Colonic mucosa (tissue), 4 donors: ENCODE results near the gene IL17B. TPM values are rescaled to one million over a fixed set of nuclear protein-coding genes. Genes with fewer than 3 reads are reported as not detected.
A peak's percentile ranks its signal among the peaks of the same experiment; 100 is the strongest.

ENCODE experiments used
- DNase-seq: peaks from one replicate; pipeline ENCODE4 v3.0.0-alpha.2; 2020
- H3K27ac ChIP-seq: fragments of 200-600 bp; one replicate; pipeline ENCODE4 v1.8.0; 2021
- H3K27me3 ChIP-seq: fragments of 200-600 bp; one replicate; pipeline ENCODE4 v1.8.0; 2021
- H3K36me3 ChIP-seq: fragments of 200-600 bp; one replicate; pipeline ENCODE4 v1.8.0; 2021
- H3K4me1 ChIP-seq: fragments of 200-600 bp; one replicate; pipeline ENCODE4 v1.8.0; 2021; ENCODE audit warnings: mild to moderate bottlenecking
- H3K4me3 ChIP-seq: fragments of 200-600 bp; one replicate; pipeline ENCODE4 v1.8.0; 2021
- H3K9ac ChIP-seq, 2 donors: one replicate each; pipeline ENCODE4 v1.7.0; 2013; ENCODE audit warnings: control low read depth in 2 of 2, low read depth in 2 of 2, low read length in 2 of 2
- H3K9me3 ChIP-seq: fragments of 200-600 bp; one replicate; pipeline ENCODE4 v1.8.0; 2021
- CTCF ChIP-seq: fragments of 200-600 bp; IDR thresholded peaks from one replicate; pipeline ENCODE4 v1.8.0; 2022; ENCODE audit warnings: antibody characterized with exemption, mild to moderate bottlenecking
- intact Hi-C: fragments of 100-400 bp; cut with DNase I; formaldehyde crosslinking; loops from one replicate; pipeline ENCODE4 v1.14.1; 2022
- total RNA-seq, 2 donors: library from RNA; stranded (reverse); fragmentation: NEBNext Ultra II Directional in 1 of 2; extraction: Animal tissue kit (Norgen Biotek cat#: 25700) in 1 of 2; gene quantifications; one replicate each; pipeline ENCODE4 v1.2.1, GENCODE V29; 2021
- donor health status: healthy.
- donor health status: DM: no; HTN: no; CAD: no.
- donor health status: DM: no; HTN: no; CAD: no.

Gene IL17B
- total RNA-seq, 2 donors from 2014 or later: 0.42 TPM; not detected in 1

DNA sequence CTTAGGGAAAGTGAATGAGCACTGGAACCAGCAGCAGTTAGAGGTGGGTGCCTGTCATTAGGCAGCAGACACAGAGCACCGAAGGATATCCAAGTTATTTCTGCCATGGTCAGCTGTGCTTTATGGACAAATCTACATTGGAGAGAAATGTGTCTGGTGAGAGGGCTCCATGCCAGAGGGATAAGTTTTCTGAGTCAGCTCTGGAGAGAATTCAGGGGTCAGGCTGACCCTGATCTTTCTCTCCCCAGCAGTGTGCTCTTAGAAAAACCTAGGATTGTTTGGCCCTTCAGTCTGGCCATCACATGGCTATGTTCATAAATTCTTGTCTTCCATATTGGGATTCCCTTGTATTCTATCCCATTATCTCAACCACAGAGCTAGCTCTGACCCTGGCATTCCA is 8.9 kb upstream of the IL17B start:
- Histone ChIP-seq H3K4me3 (no peak overlapping the region), H3K9ac (no peak overlapping the region), H3K36me3 (no peaks in the 10 kb centered on the region), H3K4me1 (no peaks in the 10 kb centered on the region), H3K27ac (peak overlapping the region; percentile 65), H3K9me3 (no peaks in the 10 kb centered on the region), H3K27me3 (no peaks in the 10 kb centered on the region)
- no peak for DNase-seq
- no peak for TF ChIP-seq CTCF
- intact Hi-C loops: no loop called here

DNA sequence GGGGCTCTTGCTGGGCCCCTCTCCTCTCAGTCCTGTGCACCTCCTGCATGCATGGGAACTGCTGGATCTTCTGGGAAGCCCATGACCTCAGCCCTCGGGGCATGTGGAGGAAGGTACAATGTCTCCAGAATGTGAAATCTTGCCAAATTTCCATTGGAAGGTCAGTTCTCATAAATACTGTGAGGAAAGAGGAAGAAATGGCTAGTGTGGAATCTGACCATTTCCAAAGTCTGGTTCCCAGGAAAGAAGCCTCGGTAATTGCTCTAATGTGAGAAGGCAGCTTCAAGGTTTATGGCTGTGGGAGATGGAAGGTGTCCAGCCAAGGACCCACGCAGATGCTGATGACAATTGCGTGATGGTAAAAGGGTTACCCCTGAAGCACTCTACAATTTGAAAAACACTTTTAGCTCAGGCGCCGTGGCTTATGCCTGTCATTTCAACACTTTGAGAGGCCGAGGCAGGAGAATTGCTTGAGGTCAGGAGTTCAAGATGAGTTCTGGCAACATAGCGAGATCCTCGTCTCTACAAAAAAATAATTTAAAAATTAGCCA is 8.1 kb upstream of the IL17B start:
- Histone ChIP-seq H3K9me3 (no peaks in the 10 kb centered on the region), H3K4me1 (no peaks in the 10 kb centered on the region), H3K9ac (no peak overlapping the region), H3K27ac (peak overlapping the region; percentile 65), H3K4me3 (no peak overlapping the region), H3K36me3 (no peaks in the 10 kb centered on the region), H3K27me3 (no peaks in the 10 kb centered on the region)
- intact Hi-C loops: no loop called here
- no peak for DNase-seq
- TF ChIP-seq CTCF: no peak

DNA sequence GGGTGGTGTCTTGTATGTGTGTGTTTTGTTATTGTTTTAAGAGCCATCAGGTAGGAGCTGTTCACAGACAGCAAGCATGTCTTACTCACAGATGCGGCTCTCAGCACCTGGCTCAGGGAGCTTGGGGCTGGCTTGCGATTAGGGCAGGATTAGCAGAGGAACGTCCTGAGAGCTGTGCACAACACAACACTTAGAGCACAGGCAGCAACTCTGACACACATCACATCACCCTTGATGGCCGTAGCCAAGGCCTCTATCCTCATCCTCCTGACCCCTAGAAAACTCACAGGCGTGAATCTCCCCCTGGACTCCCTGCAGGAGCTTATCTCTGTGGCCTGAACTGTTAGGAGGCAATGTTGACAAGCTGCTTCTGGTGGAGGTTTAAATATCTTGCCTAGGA is 7.1 kb upstream of the IL17B start:
- Histone ChIP-seq H3K27me3 (no peaks in the 10 kb centered on the region), H3K4me3 (no peak overlapping the region), H3K9ac (no peak overlapping the region), H3K36me3 (no peaks in the 10 kb centered on the region), H3K27ac (peak overlapping the region; percentile 65), H3K9me3 (no peaks in the 10 kb centered on the region), H3K4me1 (no peaks in the 10 kb centered on the region)
- intact Hi-C loops: no loop called here
- DNase-seq: no peak
- TF ChIP-seq CTCF: no peak

DNA sequence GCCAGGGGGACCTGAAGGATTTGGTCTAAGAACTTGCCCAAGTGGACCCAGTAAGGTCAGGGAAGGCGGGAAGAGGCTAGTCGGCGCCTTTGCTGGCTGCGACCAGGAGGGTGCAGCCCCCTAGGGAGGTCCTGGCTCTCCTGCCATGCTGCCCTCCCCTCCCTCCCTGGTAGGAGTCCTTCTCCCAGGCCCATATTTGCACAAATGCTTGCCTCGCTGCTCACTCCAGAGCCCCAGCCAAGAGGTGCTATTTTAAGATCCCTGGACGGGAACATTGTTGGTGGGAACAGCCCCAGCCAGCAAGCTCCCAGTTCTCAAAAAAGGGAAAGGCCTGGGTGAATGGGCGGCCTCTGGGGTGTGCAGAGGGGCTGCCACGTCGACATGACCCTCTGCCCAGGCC is 4.3 kb upstream of the IL17B start:
- no peak overlapping the region for H3K4me3 ChIP-seq
- intact Hi-C loops: loop anchor here (2.0 to 5.0 kb wide), 3 partner anchors 47 to 234 kb away; no protein-coding TSS in a partner anchor
- H3K9ac ChIP-seq: peak overlapping the region in 1 of 2 donors; percentile 56

GRCh38 chr5:149382517-149383220 is 3.6 kb upstream of the IL17B start:
- no peak for DNase-seq
- Histone ChIP-seq H3K36me3 (no peaks in the 10 kb centered on the region), H3K9ac (peak overlapping the region; percentile 36 to 56), H3K9me3 (no peaks in the 10 kb centered on the region), H3K27me3 (no peaks in the 10 kb centered on the region), H3K4me1 (no peaks in the 10 kb centered on the region), H3K27ac (peak overlapping the region; percentile 41), H3K4me3 (no peak overlapping the region)
- intact Hi-C loops: loop anchor here (2.0 to 5.0 kb wide), 3 partner anchors 48 to 235 kb away; no protein-coding TSS in a partner anchor
- no peak for TF ChIP-seq CTCF

More for the DNA sequence above, 4.3 kb upstream of the IL17B start:
- Histone ChIP-seq H3K9me3 (no peaks in the 10 kb centered on the region), H3K27ac (peak overlapping the region; percentile 41), H3K36me3 (no peaks in the 10 kb centered on the region), H3K27me3 (no peaks in the 10 kb centered on the region), H3K4me1 (no peaks in the 10 kb centered on the region)
- DNase-seq: no peak
- no peak for TF ChIP-seq CTCF
